DOHH2 (cell line): ENCODE data around the gene TDRD15.
A peak's percentile ranks its signal among the peaks of the same experiment; 100 is the strongest.

ENCODE experiments used
- H3F3A ChIP-seq: fragments of 200-600 bp; sonication (generic), shearing (Covaris generic); 2 replicates; pipeline ENCODE4 v1.6.0; 2016; ENCODE audit warnings: antibody characterized with exemption, mild to moderate bottlenecking; ENCODE audit not compliant: control insufficient read depth, insufficient read depth
- H3K27ac ChIP-seq: fragments of 200-600 bp; sonication (generic); 2 replicates; pipeline ENCODE4 v1.5.1; 2014; ENCODE audit warnings: low read depth, mild to moderate bottlenecking, low read length, moderate library complexity
- H3K27me3 ChIP-seq: fragments of 200-600 bp; sonication (generic); 2 replicates; pipeline ENCODE4 v1.6.1; 2014; ENCODE audit warnings: mild to moderate bottlenecking, low read length, mixed read lengths; ENCODE audit not compliant: control insufficient read depth
- H3K36me3 ChIP-seq: fragments of 200-600 bp; sonication (generic); 2 replicates; pipeline ENCODE4 v1.6.1; 2014; ENCODE audit warnings: mild to moderate bottlenecking, low read length, moderate library complexity, mixed read lengths; ENCODE audit not compliant: control insufficient read depth
- H3K4me1 ChIP-seq: fragments of 200-600 bp; sonication (generic); 2 replicates; pipeline ENCODE4 v1.6.1; 2014; ENCODE audit warnings: mild to moderate bottlenecking, low read length, mixed read lengths; ENCODE audit not compliant: control insufficient read depth
- H3K4me2 ChIP-seq: fragments of 200-600 bp; sonication (generic); 2 replicates; pipeline ENCODE4 v1.6.0; 2014; ENCODE audit warnings: mild to moderate bottlenecking, low read length, moderate library complexity
- H3K4me3 ChIP-seq: fragments of 200-600 bp; sonication (generic); 2 replicates; pipeline ENCODE4 v1.5.1; 2014; ENCODE audit warnings: mild to moderate bottlenecking, low read length, mixed read lengths
- H3K79me2 ChIP-seq: fragments of 200-600 bp; sonication (generic); 2 replicates; pipeline ENCODE4 v1.6.1; 2014; ENCODE audit warnings: mild to moderate bottlenecking, low read length, mixed read lengths; ENCODE audit not compliant: control insufficient read depth
- H3K9me2 ChIP-seq: fragments of 200-600 bp; sonication (generic); replicated peaks from 2 replicates; pipeline ENCODE4 v1.6.1; 2014; ENCODE audit warnings: mild to moderate bottlenecking, low read length, mixed read lengths; ENCODE audit not compliant: control insufficient read depth
- H3K9me3 ChIP-seq: fragments of 200-600 bp; sonication (generic); 2 replicates; pipeline ENCODE4 v1.6.1; 2014; ENCODE audit warnings: antibody characterized with exemption, low read length, mixed read lengths; ENCODE audit not compliant: control insufficient read depth, insufficient read depth
- H4K20me1 ChIP-seq: fragments of 200-600 bp; sonication (generic); 2 replicates; pipeline ENCODE4 v1.6.0; 2014; ENCODE audit warnings: low read depth, mild to moderate bottlenecking, antibody characterized with exemption, low read length, moderate library complexity; ENCODE audit not compliant: control insufficient read depth, insufficient read depth
- EZH2phosphoT487 ChIP-seq: fragments of 200-600 bp; sonication (generic); IDR thresholded peaks from 2 replicates; pipeline ENCODE4 v1.6.1; 2017; ENCODE audit warnings: borderline replicate concordance, mild to moderate bottlenecking, antibody characterized with exemption, low read length, moderate library complexity, mixed read lengths
- TF ChIP-seq, protein P1 (sequence below): fragments of 200-600 bp; sonication (generic); IDR thresholded peaks from one replicate; pipeline ENCODE4 v1.5.1; 2014; ENCODE audit warnings: antibody characterized with exemption, mild to moderate bottlenecking, low read depth, low read length; ENCODE audit not compliant: poor library complexity, severe bottlenecking

TDRD15 gene

DNA sequence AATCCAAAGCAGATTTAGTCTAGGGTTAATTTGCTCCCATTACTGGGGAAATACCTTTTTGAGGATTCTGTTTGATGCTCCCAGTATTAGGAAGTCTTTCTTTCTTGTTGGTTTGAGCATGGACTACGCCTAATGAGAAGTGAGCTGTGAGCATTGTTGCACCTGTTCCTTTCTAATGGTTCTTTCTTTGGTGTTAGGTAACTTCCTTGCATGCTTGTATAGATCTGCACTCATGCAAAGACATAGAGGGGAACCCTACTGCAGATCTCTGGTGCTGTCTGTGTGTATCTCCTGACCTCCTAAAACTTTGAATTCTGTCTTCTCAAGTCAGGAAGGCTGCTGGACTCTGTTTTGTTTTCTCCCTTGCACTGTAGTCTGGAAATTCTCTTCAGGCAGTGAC lies 12.8 kb upstream of the TDRD15 start:
- Histone ChIP-seq H3K4me1 (0 out of 2 replicates have a peak, but pooled peaks cover 3% of the 10 kb centered on the region), H3K4me2 (no peak overlapping the region), H3K27ac (no peak overlapping the region), H4K20me1 (no peaks in the 10 kb centered on the region), H3K36me3 (no peaks in the 10 kb centered on the region), H3K9me3 (no peaks in the 10 kb centered on the region), H3K27me3 (no peaks in the 10 kb centered on the region), H3K9me2 (no peaks in the 10 kb centered on the region), H3K4me3 (no peak overlapping the region), H3K79me2 (no peaks in the 10 kb centered on the region), H3F3A (no peaks in the 10 kb centered on the region)
- TF ChIP-seq, protein P1, sequence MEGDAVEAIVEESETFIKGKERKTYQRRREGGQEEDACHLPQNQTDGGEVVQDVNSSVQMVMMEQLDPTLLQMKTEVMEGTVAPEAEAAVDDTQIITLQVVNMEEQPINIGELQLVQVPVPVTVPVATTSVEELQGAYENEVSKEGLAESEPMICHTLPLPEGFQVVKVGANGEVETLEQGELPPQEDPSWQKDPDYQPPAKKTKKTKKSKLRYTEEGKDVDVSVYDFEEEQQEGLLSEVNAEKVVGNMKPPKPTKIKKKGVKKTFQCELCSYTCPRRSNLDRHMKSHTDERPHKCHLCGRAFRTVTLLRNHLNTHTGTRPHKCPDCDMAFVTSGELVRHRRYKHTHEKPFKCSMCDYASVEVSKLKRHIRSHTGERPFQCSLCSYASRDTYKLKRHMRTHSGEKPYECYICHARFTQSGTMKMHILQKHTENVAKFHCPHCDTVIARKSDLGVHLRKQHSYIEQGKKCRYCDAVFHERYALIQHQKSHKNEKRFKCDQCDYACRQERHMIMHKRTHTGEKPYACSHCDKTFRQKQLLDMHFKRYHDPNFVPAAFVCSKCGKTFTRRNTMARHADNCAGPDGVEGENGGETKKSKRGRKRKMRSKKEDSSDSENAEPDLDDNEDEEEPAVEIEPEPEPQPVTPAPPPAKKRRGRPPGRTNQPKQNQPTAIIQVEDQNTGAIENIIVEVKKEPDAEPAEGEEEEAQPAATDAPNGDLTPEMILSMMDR = no peak
- no peak for TF ChIP-seq EZH2phosphoT487

DNA sequence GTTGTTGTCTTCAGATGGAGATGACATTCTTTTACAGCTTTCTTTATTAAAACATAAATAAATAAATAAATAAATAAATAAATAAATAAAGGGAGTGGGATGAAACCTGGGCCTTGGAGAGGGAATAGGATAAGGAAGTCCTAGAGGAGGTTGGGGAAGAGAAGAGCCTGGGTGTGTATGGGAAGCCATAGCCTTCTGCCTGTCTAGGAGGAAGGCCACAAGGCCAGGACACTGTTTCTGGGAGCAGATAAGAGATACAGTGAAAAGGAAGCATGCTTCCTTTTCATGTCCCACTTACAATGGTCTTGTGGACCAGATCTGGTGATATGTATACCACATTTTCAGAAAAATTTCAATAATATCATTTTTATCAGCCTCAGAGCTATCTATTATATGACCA lies 6.1 kb upstream of the TDRD15 start:
- H4K20me1 ChIP-seq = no peaks in the 10 kb centered on the region
- H3K36me3 ChIP-seq = no peaks in the 10 kb centered on the region
- no peak overlapping the region for H3K4me2 ChIP-seq
- no peaks in the 10 kb centered on the region for H3F3A ChIP-seq
- no peaks in the 10 kb centered on the region for H3K9me2 ChIP-seq
- no peaks in the 10 kb centered on the region for H3K9me3 ChIP-seq
- TF ChIP-seq EZH2phosphoT487 = no peak
- TF ChIP-seq, protein P1 = no peak
- no peak overlapping the region for H3K4me3 ChIP-seq
- no peaks in the 10 kb centered on the region for H3K4me1 ChIP-seq
- H3K27me3 ChIP-seq = no peaks in the 10 kb centered on the region; the same call in 1 of the 2 replicates
- no peaks in the 10 kb centered on the region for H3K79me2 ChIP-seq
- no peak overlapping the region for H3K27ac ChIP-seq

DNA sequence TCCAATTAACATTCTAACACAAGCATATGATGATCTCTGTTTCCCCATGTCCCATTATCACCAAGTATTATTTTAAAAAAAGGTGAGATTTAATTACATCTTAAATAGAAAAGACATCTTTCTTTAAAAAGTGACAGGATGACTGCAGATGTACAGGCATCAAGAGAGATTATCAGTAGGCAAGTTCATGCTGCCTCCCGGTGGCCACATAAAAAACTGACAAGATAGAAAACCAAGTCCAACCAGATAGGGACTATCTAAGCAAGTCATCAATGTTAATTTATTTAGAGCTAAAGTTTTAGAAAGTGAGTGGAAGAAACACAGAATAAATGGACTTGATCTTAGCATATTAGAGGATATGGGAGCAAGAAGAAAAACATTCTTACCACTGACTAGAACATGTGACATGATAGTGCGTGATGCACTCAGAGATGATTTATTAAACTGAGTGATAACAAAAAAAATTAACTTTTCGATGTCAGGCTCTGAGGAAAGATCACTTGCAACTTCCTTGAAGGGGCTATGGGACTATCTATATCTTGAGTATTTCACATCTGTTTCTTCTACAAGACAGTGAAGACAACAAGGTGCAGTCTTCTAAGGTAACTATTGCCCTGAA lies 5.4 kb upstream of the TDRD15 start:
- H3K4me2 ChIP-seq = no peak overlapping the region
- H3K4me3 ChIP-seq = no peak overlapping the region
- H3K9me2 ChIP-seq = no peaks in the 10 kb centered on the region
- no peaks in the 10 kb centered on the region for H4K20me1 ChIP-seq
- no peaks in the 10 kb centered on the region for H3K36me3 ChIP-seq
- no peak overlapping the region for H3K27ac ChIP-seq
- no peaks in the 10 kb centered on the region; the same call in 1 of the 2 replicates for H3K27me3 ChIP-seq
- no peaks in the 10 kb centered on the region for H3F3A ChIP-seq
- no peaks in the 10 kb centered on the region for H3K4me1 ChIP-seq
- no peaks in the 10 kb centered on the region for H3K9me3 ChIP-seq
- no peaks in the 10 kb centered on the region for H3K79me2 ChIP-seq
- TF ChIP-seq, protein P1 = peak; percentile 62
- TF ChIP-seq EZH2phosphoT487 = no peak
